NT2/D1 (cell line): ENCODE results near the gene QRFP.

Source experiments
- SUZ12 ChIP-seq: IDR thresholded peaks from 2 replicates; pipeline ENCODE4 v1.6.1; 2011; ENCODE audit not compliant: insufficient read length, insufficient read depth; ENCODE audit errors: extremely low read depth
- YY1 ChIP-seq: IDR thresholded peaks from 2 replicates; pipeline ENCODE4 v1.6.1; 2011; ENCODE audit not compliant: insufficient read length, insufficient read depth
- ZNF274 ChIP-seq: IDR thresholded peaks from 2 replicates; pipeline ENCODE4 v1.6.1; 2011; ENCODE audit warnings: mild to moderate bottlenecking, low read depth, low read length

DNA sequence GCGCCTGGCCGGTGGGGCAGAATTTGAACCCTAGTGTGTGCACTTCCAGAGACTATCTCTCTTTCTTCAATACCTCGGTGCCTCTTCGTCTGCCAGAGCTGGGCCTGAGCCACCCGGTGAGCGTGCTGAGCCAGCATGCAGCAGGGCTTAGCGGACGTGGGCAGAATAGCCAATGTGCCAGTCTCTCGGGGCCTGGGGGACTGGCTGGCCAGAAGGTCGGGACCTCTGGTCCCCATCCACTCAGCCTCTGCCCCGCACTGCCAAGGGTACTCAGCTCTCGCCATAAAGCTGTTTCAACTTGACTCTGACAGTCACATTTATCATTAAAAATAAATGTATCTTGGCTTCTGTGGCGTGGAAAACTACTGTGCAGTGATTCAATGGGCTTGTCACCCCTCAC lies 46.6 kb upstream of the QRFP start:
- no peak for TF ChIP-seq ZNF274
- TF ChIP-seq YY1: no peak
- no peak for TF ChIP-seq SUZ12
